GM23338 (cell line): Measurements from ENCODE around the gene C1orf115. TPM values are rescaled to one million over a fixed set of nuclear protein-coding genes. Genes with fewer than 3 reads are reported as not detected.
"Not testable (repeated sequence)": the region's sequence is repeated elsewhere in the genome, so short reads cannot be mapped to it uniquely, and the experiment has no call there.

Source experiments
- ATAC-seq: fragments of 200-7000 bp; cut with Tn5 transposase; 3 replicates; pipeline ENCODE4 v1.9.1; 2020
- DNase-seq: peaks from one replicate; pipeline ENCODE4 v3.0.0-alpha.2; 2015; ENCODE audit warnings: low spot score
- H2AFZ ChIP-seq: fragments of 200-600 bp; sonication (generic); 2 replicates; pipeline ENCODE4 v1.8.0; 2016; ENCODE audit warnings: antibody characterized with exemption, mild to moderate bottlenecking, moderate library complexity
- H3F3A ChIP-seq: fragments of 200-600 bp; sonication (generic); replicated peaks from 2 replicates; pipeline ENCODE4 v1.8.0; 2017; ENCODE audit warnings: antibody characterized with exemption, mixed run types, low read depth
- H3K27ac ChIP-seq: fragments of 200-600 bp; sonication (generic); 2 replicates; pipeline ENCODE4 v1.6.1; 2016; ENCODE audit warnings: low read depth
- H3K27me3 ChIP-seq: fragments of 200-600 bp; sonication (generic); 2 replicates; pipeline ENCODE4 v1.8.0; 2016; ENCODE audit warnings: mild to moderate bottlenecking, mixed run types, moderate library complexity; ENCODE audit not compliant: insufficient read depth
- H3K36me3 ChIP-seq: fragments of 200-600 bp; sonication (generic); 2 replicates; pipeline ENCODE4 v1.8.0; 2016; ENCODE audit warnings: mild to moderate bottlenecking; ENCODE audit not compliant: insufficient read depth
- H3K4me1 ChIP-seq: fragments of 200-600 bp; sonication (generic); 2 replicates; pipeline ENCODE4 v1.8.0; 2016; ENCODE audit warnings: mild to moderate bottlenecking, moderate library complexity; ENCODE audit not compliant: insufficient read depth
- H3K4me2 ChIP-seq: fragments of 200-600 bp; sonication (generic); 2 replicates; pipeline ENCODE4 v1.7.1; 2017; ENCODE audit warnings: mixed run types
- H3K4me3 ChIP-seq: fragments of 200-600 bp; sonication (generic); 2 replicates; pipeline ENCODE4 v1.6.1; 2016; ENCODE audit warnings: mixed run types
- H3K79me2 ChIP-seq: fragments of 200-600 bp; sonication (generic); replicated peaks from 2 replicates; pipeline ENCODE4 v1.8.0; 2017; ENCODE audit warnings: mild to moderate bottlenecking; ENCODE audit not compliant: insufficient read depth
- H3K9me2 ChIP-seq: fragments of 200-600 bp; sonication (generic); 2 replicates; pipeline ENCODE4 v1.8.0; 2017; ENCODE audit not compliant: insufficient read depth
- H4K20me1 ChIP-seq: fragments of 200-600 bp; sonication (generic); replicated peaks from 2 replicates; pipeline ENCODE4 v1.8.0; 2017; ENCODE audit warnings: mild to moderate bottlenecking; ENCODE audit not compliant: insufficient read depth
- H3K27ac Mint-ChIP-seq: 2 replicates; pipeline ENCODE4 v1.8.0; 2020; ENCODE audit warnings: inconsistent platforms, mild to moderate bottlenecking, moderate library complexity, mixed read lengths
- H3K27me3 Mint-ChIP-seq: 3 replicates; pipeline ENCODE4 v1.8.0; 2022; ENCODE audit warnings: low read depth, mild to moderate bottlenecking, moderate library complexity, mixed read lengths, inconsistent platforms; ENCODE audit not compliant: insufficient read depth, poor library complexity
- H3K36me3 Mint-ChIP-seq: 3 replicates; pipeline ENCODE4 v1.8.0; 2021; ENCODE audit warnings: low read depth, mild to moderate bottlenecking, inconsistent platforms, moderate library complexity, mixed read lengths
- H3K4me1 Mint-ChIP-seq: 3 replicates; pipeline ENCODE4 v1.8.0; 2020; ENCODE audit warnings: mild to moderate bottlenecking, inconsistent platforms, mixed read lengths
- H3K4me3 Mint-ChIP-seq: 3 replicates; pipeline ENCODE4 v1.8.0; 2021; ENCODE audit warnings: moderate library complexity, mild to moderate bottlenecking, inconsistent platforms, mixed read lengths
- H3K9me3 Mint-ChIP-seq: 3 replicates; pipeline ENCODE4 v1.8.0; 2020; ENCODE audit warnings: moderate library complexity, mild to moderate bottlenecking, inconsistent platforms, mixed read lengths
- CREB1 ChIP-seq: fragments of 250-450 bp; sonication (Bioruptor Pico); IDR thresholded peaks from 2 replicates; pipeline ENCODE4 v1.5.0; 2020; ENCODE audit warnings: low read depth, mild to moderate bottlenecking, moderate library complexity
- CTCF ChIP-seq, 2 experiments: fragments of 200-600 bp in 1 of 2; sonication (generic) in 1 of 2; conservative IDR thresholded peaks; 2 replicates each; pipeline versions ENCODE4 v1.5.1 to v1.6.1; 2016 to 2017; ENCODE audit warnings: antibody characterized with exemption in 2 of 2, low read depth in 2 of 2, mild to moderate bottlenecking in 2 of 2, moderate library complexity in 1 of 2
- ETS1 ChIP-seq: IDR thresholded peaks from 2 replicates; pipeline ENCODE4 v1.6.1; 2016; ENCODE audit warnings: antibody characterized with exemption
- EZH2 ChIP-seq: fragments of 200-600 bp; sonication (generic); IDR thresholded peaks from one replicate; pipeline ENCODE4 v1.8.0; 2017; ENCODE audit warnings: antibody characterized with exemption, mild to moderate bottlenecking, low read depth; ENCODE audit not compliant: unreplicated experiment
- EZH2phosphoT487 ChIP-seq: fragments of 200-600 bp; sonication (generic); IDR thresholded peaks from one replicate; pipeline ENCODE4 v1.8.1; 2018; ENCODE audit warnings: antibody characterized with exemption; ENCODE audit not compliant: unreplicated experiment
- JUNB ChIP-seq: IDR thresholded peaks from one replicate; pipeline ENCODE4 v1.6.1; 2016; ENCODE audit warnings: antibody characterized with exemption; ENCODE audit not compliant: unreplicated experiment
- REST ChIP-seq: IDR thresholded peaks from one replicate; pipeline ENCODE4 v1.6.1; 2018; ENCODE audit warnings: antibody characterized with exemption; ENCODE audit not compliant: unreplicated experiment
- STAT1 ChIP-seq: IDR thresholded peaks from one replicate; pipeline ENCODE4 v1.6.1; 2016; ENCODE audit warnings: antibody characterized with exemption; ENCODE audit not compliant: unreplicated experiment
- ZNF114 ChIP-seq: fragments of 250-450 bp; sonication (Bioruptor Pico); IDR thresholded peaks from 2 replicates; pipeline ENCODE4 v1.5.0; 2020; ENCODE audit warnings: mild to moderate bottlenecking, moderate library complexity
- ZNF331 ChIP-seq: fragments of 250-450 bp; sonication (Bioruptor Pico); IDR thresholded peaks from 2 replicates; pipeline ENCODE4 v1.5.0; 2020; ENCODE audit warnings: low read depth, mild to moderate bottlenecking, moderate library complexity
- polyA plus RNA-seq: library from polyadenylated mRNA; unstranded; fragments of >200 nt; fragmentation: Nextera tagmentation; extraction: Ambion mirVana; gene quantifications from 2 replicates; pipeline ENCODE4 v1.2.1, GENCODE V29; 2016
- total RNA-seq: library from RNA; depleted of rRNA; stranded (reverse); fragments of >200 nt; shearing (Covaris generic); gene quantifications from 2 replicates; pipeline ENCODE4 v1.2.3, GENCODE V29; 2014

The C1orf115 gene
- total and polyA plus RNA-seq, 2 experiments from 2014 or later = 2.5 to 6.0 TPM

GRCh38 chr1:220682901-220683576 lies 7.1 kb upstream of the C1orf115 start:
- no peak overlapping the region for H3K27ac Mint-ChIP-seq
- ATAC-seq = no peak
- no peaks in the 10 kb centered on the region for H3K9me2 ChIP-seq

DNA sequence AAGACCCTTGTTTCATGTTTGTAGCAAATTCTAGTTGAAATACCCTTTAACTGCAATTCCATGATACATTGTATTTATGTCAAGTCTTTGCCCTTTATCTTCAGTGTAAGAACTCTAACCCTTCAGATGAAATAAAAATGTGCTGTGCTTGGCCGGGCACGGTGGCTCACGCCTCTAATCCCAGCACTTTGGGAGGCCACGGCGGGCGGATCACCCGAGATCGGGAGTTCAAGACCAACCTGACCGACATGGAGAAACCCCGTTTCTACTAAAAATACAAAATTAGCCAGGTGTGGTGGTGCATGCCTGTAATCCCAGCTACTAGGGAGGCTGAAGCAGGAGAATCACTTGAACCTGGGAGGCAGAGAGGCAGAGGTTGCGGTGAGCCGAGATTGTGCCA lies 6.4 kb upstream of the C1orf115 start:
- not testable (repeated sequence) for H3K79me2 ChIP-seq, H3K4me1 Mint-ChIP-seq, H3K27me3 Mint-ChIP-seq, H3K4me3 ChIP-seq, H3K9me2 ChIP-seq, DNase-seq, H3K4me1 ChIP-seq, H3K36me3 Mint-ChIP-seq, H3K27me3 ChIP-seq, H4K20me1 ChIP-seq, H2AFZ ChIP-seq, H3K4me3 Mint-ChIP-seq, H3K36me3 ChIP-seq, H3K27ac ChIP-seq, H3K4me2 ChIP-seq, H3F3A ChIP-seq, H3K9me3 Mint-ChIP-seq, ATAC-seq, H3K27ac Mint-ChIP-seq

More at GRCh38 chr1:220682901-220683576, 7.1 kb upstream of the C1orf115 start:
- no peak overlapping the region for H3K27ac ChIP-seq
- H3K27me3 ChIP-seq = no peaks in the 10 kb centered on the region
- H4K20me1 ChIP-seq = no peaks in the 10 kb centered on the region
- H3K9me3 Mint-ChIP-seq = no peaks in the 10 kb centered on the region
- H3K27me3 Mint-ChIP-seq = no peaks in the 10 kb centered on the region
- TF ChIP-seq CTCF (conservative IDR thresholded peaks at IDR 0.05; ENCODE audit: low read depth in 2 of 2) = no peak
- TF ChIP-seq ZNF331 (CRISPR knock-in tag) = no peak
- no peak for TF ChIP-seq ZNF114
- TF ChIP-seq CREB1 = no peak
- no peak for DNase-seq
- no peaks in the 10 kb centered on the region for H3F3A ChIP-seq
- H2AFZ ChIP-seq = 0 out of 2 replicates have a peak overlapping the region, but pooled peaks have one; percentile 72
- no peak overlapping the region for H3K4me3 ChIP-seq
- H3K4me1 Mint-ChIP-seq = peaks cover 4% of the 10 kb centered on the region; the same call in 1 of the 3 replicates
- H3K4me1 ChIP-seq = no peaks in the 10 kb centered on the region
- no peak overlapping the region for H3K4me3 Mint-ChIP-seq
- no peaks in the 10 kb centered on the region for H3K79me2 ChIP-seq
- no peak overlapping the region for H3K4me2 ChIP-seq
- H3K36me3 ChIP-seq = no peaks in the 10 kb centered on the region
- no peaks in the 10 kb centered on the region for H3K36me3 Mint-ChIP-seq

DNA sequence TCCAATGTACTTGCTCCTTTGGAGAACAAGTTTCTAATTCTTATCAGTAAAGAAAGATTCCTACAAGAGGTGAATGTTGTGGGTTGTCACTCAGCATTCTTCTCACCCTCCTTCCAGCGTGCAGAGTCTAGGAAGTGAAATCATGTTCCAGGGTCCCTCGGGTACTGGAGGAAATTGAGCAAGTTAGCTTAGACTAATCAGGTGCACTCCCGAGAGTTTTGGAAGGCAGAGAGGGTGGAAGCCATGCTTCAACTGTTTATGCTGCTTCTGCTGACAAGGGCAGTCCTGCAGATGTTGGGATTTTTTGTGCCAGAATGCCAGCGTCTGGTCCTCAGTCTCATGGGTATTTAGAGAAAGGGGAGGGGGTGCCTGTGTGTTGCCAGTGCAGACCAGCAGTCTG lies 5.3 kb upstream of the C1orf115 start:
- Histone ChIP-seq H3K9me2 (no peaks in the 10 kb centered on the region), H3K27me3 (peaks cover 8% of the 10 kb centered on the region; the same call in 1 of the 2 replicates), H3K4me3 (no peak overlapping the region), H3K27ac (no peak overlapping the region), H3K4me2 (no peak overlapping the region), H3F3A (no peaks in the 10 kb centered on the region), H3K36me3 (no peaks in the 10 kb centered on the region), H3K4me1 (no peaks in the 10 kb centered on the region), H3K79me2 (no peaks in the 10 kb centered on the region), H4K20me1 (no peaks in the 10 kb centered on the region), H2AFZ (no peak overlapping the region)
- no peak overlapping the region for H3K27ac Mint-ChIP-seq
- H3K36me3 Mint-ChIP-seq = no peaks in the 10 kb centered on the region
- ATAC-seq (no peak), DNase-seq (no peak)
- peaks cover 6% of the 10 kb centered on the region; the same call in 2 of the 3 replicates for H3K4me1 Mint-ChIP-seq
- H3K27me3 Mint-ChIP-seq = peaks cover under 1% of the 10 kb centered on the region
- H3K4me3 Mint-ChIP-seq = no peak overlapping the region
- H3K9me3 Mint-ChIP-seq = no peaks in the 10 kb centered on the region
- TF ChIP-seq STAT1 (no peak), EZH2phosphoT487 (no peak), CTCF (conservative IDR thresholded peaks at IDR 0.05; ENCODE audit: low read depth in 2 of 2) (no peak), ZNF331 (CRISPR knock-in tag) (no peak), EZH2 (no peak), ZNF114 (no peak), REST (no peak), ETS1 (no peak), CREB1 (no peak), JUNB (no peak)
